Esophagus muscularis mucosa (tissue), 2 donors: Measurements from ENCODE around the gene NOTCH4.

Experiments
- EP300 ChIP-seq: sonication (generic); formaldehyde crosslinking; IDR thresholded peaks from one replicate; pipeline ENCODE4 v1.6.1; 2017; ENCODE audit warnings: antibody characterized with exemption
- POLR2A ChIP-seq: fragments of 450-650 bp; IDR thresholded peaks from one replicate; pipeline ENCODE4 v1.6.1; 2017; ENCODE audit warnings: antibody characterized with exemption, moderate library complexity, mild to moderate bottlenecking, low read depth

- TF ChIP-seq POLR2A: no peak
- TF ChIP-seq EP300: no peak
Measured at GRCh38 chr6:32213649-32214048, 10.2 kb downstream of the NOTCH4 start.
